DOHH2 (cell line): ENCODE data around the gene ODF2L.

Experiments used
- H3F3A ChIP-seq: fragments of 200-600 bp; sonication (generic), shearing (Covaris generic); 2 replicates; pipeline ENCODE4 v1.6.0; 2016; ENCODE audit warnings: antibody characterized with exemption, mild to moderate bottlenecking; ENCODE audit not compliant: control insufficient read depth, insufficient read depth
- H3K27ac ChIP-seq: fragments of 200-600 bp; sonication (generic); 2 replicates; pipeline ENCODE4 v1.5.1; 2014; ENCODE audit warnings: low read depth, mild to moderate bottlenecking, low read length, moderate library complexity
- H3K27me3 ChIP-seq: fragments of 200-600 bp; sonication (generic); 2 replicates; pipeline ENCODE4 v1.6.1; 2014; ENCODE audit warnings: mild to moderate bottlenecking, low read length, mixed read lengths; ENCODE audit not compliant: control insufficient read depth
- H3K36me3 ChIP-seq: fragments of 200-600 bp; sonication (generic); 2 replicates; pipeline ENCODE4 v1.6.1; 2014; ENCODE audit warnings: mild to moderate bottlenecking, low read length, moderate library complexity, mixed read lengths; ENCODE audit not compliant: control insufficient read depth
- H3K4me1 ChIP-seq: fragments of 200-600 bp; sonication (generic); 2 replicates; pipeline ENCODE4 v1.6.1; 2014; ENCODE audit warnings: mild to moderate bottlenecking, low read length, mixed read lengths; ENCODE audit not compliant: control insufficient read depth
- H3K4me2 ChIP-seq: fragments of 200-600 bp; sonication (generic); 2 replicates; pipeline ENCODE4 v1.6.0; 2014; ENCODE audit warnings: mild to moderate bottlenecking, low read length, moderate library complexity
- H3K4me3 ChIP-seq: fragments of 200-600 bp; sonication (generic); 2 replicates; pipeline ENCODE4 v1.5.1; 2014; ENCODE audit warnings: mild to moderate bottlenecking, low read length, mixed read lengths
- H3K79me2 ChIP-seq: fragments of 200-600 bp; sonication (generic); 2 replicates; pipeline ENCODE4 v1.6.1; 2014; ENCODE audit warnings: mild to moderate bottlenecking, low read length, mixed read lengths; ENCODE audit not compliant: control insufficient read depth
- H3K9me2 ChIP-seq: fragments of 200-600 bp; sonication (generic); replicated peaks from 2 replicates; pipeline ENCODE4 v1.6.1; 2014; ENCODE audit warnings: mild to moderate bottlenecking, low read length, mixed read lengths; ENCODE audit not compliant: control insufficient read depth
- H3K9me3 ChIP-seq: fragments of 200-600 bp; sonication (generic); 2 replicates; pipeline ENCODE4 v1.6.1; 2014; ENCODE audit warnings: antibody characterized with exemption, low read length, mixed read lengths; ENCODE audit not compliant: control insufficient read depth, insufficient read depth
- H4K20me1 ChIP-seq: fragments of 200-600 bp; sonication (generic); 2 replicates; pipeline ENCODE4 v1.6.0; 2014; ENCODE audit warnings: low read depth, mild to moderate bottlenecking, antibody characterized with exemption, low read length, moderate library complexity; ENCODE audit not compliant: control insufficient read depth, insufficient read depth
- CTCF ChIP-seq: fragments of 200-600 bp; sonication (generic); IDR thresholded peaks from one replicate; pipeline ENCODE4 v1.5.1; 2014; ENCODE audit warnings: antibody characterized with exemption, mild to moderate bottlenecking, low read depth, low read length; ENCODE audit not compliant: poor library complexity, severe bottlenecking
- EZH2phosphoT487 ChIP-seq: fragments of 200-600 bp; sonication (generic); IDR thresholded peaks from 2 replicates; pipeline ENCODE4 v1.6.1; 2017; ENCODE audit warnings: borderline replicate concordance, mild to moderate bottlenecking, antibody characterized with exemption, low read length, moderate library complexity, mixed read lengths

The ODF2L gene

GRCh38 chr1:86434059-86434458, 37.9 kb upstream of the ODF2L start:
- H3K27me3 ChIP-seq: peaks cover 4% of the 10 kb centered on the region
- TF ChIP-seq EZH2phosphoT487: no peak
- TF ChIP-seq CTCF: no peak
- no peaks in the 10 kb centered on the region for H3K79me2 ChIP-seq
- no peak overlapping the region for H3K27ac ChIP-seq
- no peaks in the 10 kb centered on the region for H3K36me3 ChIP-seq
- H3K4me1 ChIP-seq: no peaks in the 10 kb centered on the region
- H4K20me1 ChIP-seq: no peaks in the 10 kb centered on the region
- no peaks in the 10 kb centered on the region for H3K9me3 ChIP-seq
- no peaks in the 10 kb centered on the region for H3F3A ChIP-seq
- no peaks in the 10 kb centered on the region for H3K9me2 ChIP-seq
- no peak overlapping the region for H3K4me3 ChIP-seq
- H3K4me2 ChIP-seq: no peak overlapping the region

GRCh38 chr1:86430376-86430775, 34.3 kb upstream of the ODF2L start:
- H3K4me2 ChIP-seq: no peak overlapping the region
- H3K4me1 ChIP-seq: no peaks in the 10 kb centered on the region
- no peaks in the 10 kb centered on the region for H4K20me1 ChIP-seq
- TF ChIP-seq CTCF: no peak
- no peak for TF ChIP-seq EZH2phosphoT487
- no peak overlapping the region for H3K27ac ChIP-seq
- no peaks in the 10 kb centered on the region for H3K9me3 ChIP-seq
- no peak overlapping the region for H3K4me3 ChIP-seq
- H3K9me2 ChIP-seq: no peaks in the 10 kb centered on the region
- no peaks in the 10 kb centered on the region for H3K79me2 ChIP-seq
- H3K36me3 ChIP-seq: no peaks in the 10 kb centered on the region
- no peaks in the 10 kb centered on the region for H3F3A ChIP-seq
- peaks cover 7% of the 10 kb centered on the region for H3K27me3 ChIP-seq

GRCh38 chr1:86429835-86430234, 33.7 kb upstream of the ODF2L start:
- Histone ChIP-seq H3K27ac (no peak overlapping the region), H3K9me3 (no peaks in the 10 kb centered on the region), H4K20me1 (no peaks in the 10 kb centered on the region), H3K4me1 (no peaks in the 10 kb centered on the region), H3K9me2 (no peaks in the 10 kb centered on the region), H3K4me3 (no peak overlapping the region), H3K27me3 (peaks cover 7% of the 10 kb centered on the region), H3K36me3 (no peaks in the 10 kb centered on the region), H3F3A (no peaks in the 10 kb centered on the region), H3K4me2 (no peak overlapping the region), H3K79me2 (no peaks in the 10 kb centered on the region)
- TF ChIP-seq EZH2phosphoT487: no peak
- no peak for TF ChIP-seq CTCF

- H3K4me2 ChIP-seq: no peak overlapping the region
- H3K36me3 ChIP-seq: no peaks in the 10 kb centered on the region
- no peaks in the 10 kb centered on the region for H3K79me2 ChIP-seq
- no peaks in the 10 kb centered on the region for H4K20me1 ChIP-seq
- no peaks in the 10 kb centered on the region for H3K4me1 ChIP-seq
- no peak for TF ChIP-seq CTCF
- TF ChIP-seq EZH2phosphoT487: no peak
- no peaks in the 10 kb centered on the region for H3K9me2 ChIP-seq
- H3K27ac ChIP-seq: no peak overlapping the region
- H3K9me3 ChIP-seq: no peaks in the 10 kb centered on the region
- H3K4me3 ChIP-seq: no peak overlapping the region
- peaks cover 11% of the 10 kb centered on the region for H3K27me3 ChIP-seq
- no peaks in the 10 kb centered on the region for H3F3A ChIP-seq
Observed at GRCh38 chr1:86429122-86429725, 33.1 kb upstream of the ODF2L start.
